ENCODE data around the gene PHF21A. TPM values are rescaled to one million over a fixed set of nuclear protein-coding genes. Genes with fewer than 3 reads are reported as not detected.
"Not testable (repeated sequence)": the region's sequence is repeated elsewhere in the genome, so short reads cannot be mapped to it uniquely, and the experiment has no call there.

The PHF21A gene
- total and polyA plus RNA-seq, 4 donors: 12.0 to 84.0 (median 48.9) TPM

DNA sequence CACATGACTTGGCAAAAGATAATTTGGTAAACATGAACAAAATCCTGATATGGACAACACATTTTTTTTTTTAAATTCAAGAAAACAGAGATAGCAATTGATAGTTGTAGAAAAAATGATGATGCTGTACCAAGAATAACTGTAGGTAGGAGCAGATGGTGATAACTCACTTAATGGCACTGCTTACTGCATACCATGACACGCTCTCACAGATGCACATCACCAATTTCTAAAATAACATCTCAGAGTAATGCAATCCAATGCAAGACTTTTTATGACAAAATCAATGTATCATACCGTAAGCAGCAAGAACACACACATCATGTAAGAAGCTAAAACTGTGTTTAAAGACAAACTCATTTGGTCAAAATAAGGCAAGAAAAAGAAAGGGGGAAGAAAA is 102.6 kb downstream of the PHF21A start:
- Histone ChIP-seq H3K9me3 (ENCODE audit: control insufficient read depth, low read length) (no peaks in the 10 kb centered on the region), H3K36me3 (ENCODE audit: control insufficient read depth in 1 of 2, insufficient read depth in 2 of 2, low read length in 1 of 2) (peaks cover 0 to 2% of the 10 kb centered on the region in 2 donors), H3K4me3 (ENCODE audit: low read length in 2 of 2) (no peak overlapping the region), H3K27ac (ENCODE audit: low read depth in 1 of 2, low read length in 2 of 2) (no peak overlapping the region), H3K27me3 (ENCODE audit: control insufficient read depth in 1 of 2, insufficient read depth in 2 of 2, low read length in 1 of 2) (no peaks in the 10 kb centered on the region), H3K4me1 (ENCODE audit: control insufficient read depth in 1 of 2, insufficient read depth in 2 of 2, low read length in 2 of 2) (no peaks in the 10 kb centered on the region)
- intact Hi-C loops (cut with DNase I): no loop called here
- 98% methylated on average over 2 of the region's 2 CpGs for WGBS, 2 donors
- ATAC-seq (ENCODE audit: low FRiP score): no peak
- DNase-seq: no peak

GRCh38 chr11:46017341-46017740 is 103.9 kb downstream of the PHF21A start:
- no peaks in the 10 kb centered on the region for H3K9me3 ChIP-seq (ENCODE audit: control insufficient read depth, low read length)
- ATAC-seq (ENCODE audit: low FRiP score): no peak
- no peaks in the 10 kb centered on the region for H3K27me3 ChIP-seq (ENCODE audit: control insufficient read depth in 1 of 2, insufficient read depth in 2 of 2, low read length in 1 of 2)
- 73 to 78% methylated on average over 1 of the region's 1 CpG for WGBS, 2 donors
- no peak overlapping the region for H3K4me3 ChIP-seq (ENCODE audit: low read length in 2 of 2)
- DNase-seq: no peak
- intact Hi-C loops (cut with DNase I): no loop called here
- H3K27ac ChIP-seq (ENCODE audit: low read depth in 1 of 2, low read length in 2 of 2): no peak overlapping the region
- peaks cover 0 to 2% of the 10 kb centered on the region in 2 donors for H3K36me3 ChIP-seq (ENCODE audit: control insufficient read depth in 1 of 2, insufficient read depth in 2 of 2, low read length in 1 of 2)
- peaks cover 0 to 2% of the 10 kb centered on the region in 2 donors for H3K4me1 ChIP-seq (ENCODE audit: control insufficient read depth in 1 of 2, insufficient read depth in 2 of 2, low read length in 2 of 2)

GRCh38 chr11:46015941-46016340 is 105.3 kb downstream of the PHF21A start:
- WGBS, 2 donors: 98 to 100% methylated on average over 1 of the region's 1 CpG
- H3K36me3 ChIP-seq (ENCODE audit: control insufficient read depth in 1 of 2, insufficient read depth in 2 of 2, low read length in 1 of 2): no peaks in the 10 kb centered on the region
- H3K27me3 ChIP-seq (ENCODE audit: control insufficient read depth in 1 of 2, insufficient read depth in 2 of 2, low read length in 1 of 2): no peaks in the 10 kb centered on the region
- intact Hi-C loops (cut with DNase I): no loop called here
- H3K9me3 ChIP-seq (ENCODE audit: control insufficient read depth, low read length): no peaks in the 10 kb centered on the region
- no peak overlapping the region for H3K27ac ChIP-seq (ENCODE audit: low read depth in 1 of 2, low read length in 2 of 2)
- DNase-seq: no peak
- no peak for ATAC-seq (ENCODE audit: low FRiP score)
- peaks cover 0 to 4% of the 10 kb centered on the region in 2 donors for H3K4me1 ChIP-seq (ENCODE audit: control insufficient read depth in 1 of 2, insufficient read depth in 2 of 2, low read length in 2 of 2)
- no peak overlapping the region for H3K4me3 ChIP-seq (ENCODE audit: low read length in 2 of 2)

- H3K36me3 ChIP-seq (ENCODE audit: control insufficient read depth in 1 of 2, insufficient read depth in 2 of 2, low read length in 1 of 2); DNase-seq; H3K27ac ChIP-seq (ENCODE audit: low read depth in 1 of 2, low read length in 2 of 2); H3K27me3 ChIP-seq (ENCODE audit: control insufficient read depth in 1 of 2, insufficient read depth in 2 of 2, low read length in 1 of 2); H3K9me3 ChIP-seq (ENCODE audit: control insufficient read depth, low read length); H3K4me1 ChIP-seq (ENCODE audit: control insufficient read depth in 1 of 2, insufficient read depth in 2 of 2, low read length in 2 of 2); ATAC-seq (ENCODE audit: low FRiP score); H3K4me3 ChIP-seq (ENCODE audit: low read length in 2 of 2); intact Hi-C loops (cut with DNase I): not testable (repeated sequence)
These were observed 107.1 kb downstream of the PHF21A start for GRCh38 chr11:46014168-46014567.

DNA sequence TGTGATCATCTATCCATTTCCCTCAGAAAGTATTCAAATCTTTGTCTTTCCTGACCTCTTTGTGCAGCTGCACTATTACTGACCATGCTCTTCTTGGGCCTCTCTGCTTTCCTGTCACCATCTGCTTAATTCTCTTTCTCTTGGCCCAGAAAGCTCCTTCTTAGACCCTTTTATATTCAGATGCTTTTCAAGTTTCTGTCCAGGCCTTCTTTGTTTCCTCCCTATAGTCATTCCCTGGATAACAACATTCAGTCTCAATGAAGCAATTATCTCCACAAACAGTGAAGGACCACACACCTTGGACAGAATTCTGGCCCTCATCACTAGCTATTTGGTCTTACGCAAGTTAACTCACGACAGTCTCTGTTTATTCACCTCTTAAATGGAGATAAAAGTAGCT is 109.1 kb downstream of the PHF21A start:
- Histone ChIP-seq H3K27ac (ENCODE audit: low read depth in 1 of 2, low read length in 2 of 2) (no peak overlapping the region), H3K4me3 (ENCODE audit: low read length in 2 of 2) (no peak overlapping the region), H3K27me3 (ENCODE audit: control insufficient read depth in 1 of 2, insufficient read depth in 2 of 2, low read length in 1 of 2) (no peaks in the 10 kb centered on the region), H3K36me3 (ENCODE audit: control insufficient read depth in 1 of 2, insufficient read depth in 2 of 2, low read length in 1 of 2) (no peaks in the 10 kb centered on the region), H3K9me3 (ENCODE audit: control insufficient read depth, low read length) (no peaks in the 10 kb centered on the region), H3K4me1 (ENCODE audit: control insufficient read depth in 1 of 2, insufficient read depth in 2 of 2, low read length in 2 of 2) (peaks cover 0 to 5% of the 10 kb centered on the region in 2 donors)
- no peak for DNase-seq
- 93 to 95% methylated on average over 2 of the region's 2 CpGs for WGBS, 2 donors
- intact Hi-C loops (cut with DNase I): no loop called here
- no peak for ATAC-seq (ENCODE audit: low FRiP score)

DNA sequence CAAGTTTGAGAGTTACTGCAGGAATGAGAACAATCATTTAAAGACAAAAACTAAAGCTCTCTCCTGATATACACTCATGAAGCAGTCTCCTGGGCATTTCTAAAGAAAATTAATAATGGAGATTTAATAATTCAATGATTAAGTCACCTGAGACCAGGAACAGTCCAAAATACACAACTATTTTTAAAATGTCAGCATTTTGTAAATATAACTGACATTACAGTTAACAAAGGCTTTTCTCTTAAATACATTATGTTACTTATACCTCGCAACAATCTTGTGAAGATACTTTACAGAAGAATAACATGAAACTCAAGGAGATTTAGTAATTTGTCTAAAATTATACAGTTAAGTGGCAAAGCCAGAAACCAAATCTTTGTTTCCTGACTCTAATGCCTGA is 111.2 kb downstream of the PHF21A start:
- intact Hi-C loops (cut with DNase I): no loop called here
- 36 to 44% methylated on average over 1 of the region's 1 CpG for WGBS, 2 donors
- DNase-seq (no peak), ATAC-seq (ENCODE audit: low FRiP score) (no peak)
- H3K4me3 ChIP-seq (ENCODE audit: low read length in 2 of 2): no peak overlapping the region
- H3K4me1 ChIP-seq (ENCODE audit: control insufficient read depth in 1 of 2, insufficient read depth in 2 of 2, low read length in 2 of 2): peaks cover 0 to 5% of the 10 kb centered on the region in 2 donors
- no peaks in the 10 kb centered on the region for H3K27me3 ChIP-seq (ENCODE audit: control insufficient read depth in 1 of 2, insufficient read depth in 2 of 2, low read length in 1 of 2)
- H3K36me3 ChIP-seq (ENCODE audit: control insufficient read depth in 1 of 2, insufficient read depth in 2 of 2, low read length in 1 of 2): no peaks in the 10 kb centered on the region
- H3K9me3 ChIP-seq (ENCODE audit: control insufficient read depth, low read length): no peaks in the 10 kb centered on the region
- H3K27ac ChIP-seq (ENCODE audit: low read depth in 1 of 2, low read length in 2 of 2): no peak overlapping the region

DNA sequence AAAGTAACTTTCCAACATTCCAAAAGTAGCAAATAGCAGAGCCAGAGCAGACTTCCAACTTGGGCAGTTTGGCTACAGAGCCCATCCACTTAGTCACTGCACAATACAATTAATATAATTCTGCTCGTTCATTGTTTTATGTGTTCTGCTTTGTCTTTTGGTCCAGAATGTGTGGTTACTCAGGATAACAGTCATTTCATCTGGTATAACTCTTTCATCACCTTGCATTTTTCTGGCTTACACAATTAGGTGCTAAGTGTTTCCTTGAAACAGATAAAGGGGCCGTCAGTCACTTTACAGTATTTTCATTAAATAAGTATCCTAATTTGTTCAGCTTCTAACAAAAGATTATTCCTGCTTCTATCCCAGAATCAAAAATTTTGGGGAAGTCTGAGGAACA is 111.6 kb downstream of the PHF21A start:
- H3K4me1 ChIP-seq (ENCODE audit: control insufficient read depth in 1 of 2, insufficient read depth in 2 of 2, low read length in 2 of 2): peaks cover 0 to 5% of the 10 kb centered on the region in 2 donors
- 26 to 32% methylated on average over 2 of the region's 2 CpGs for WGBS, 2 donors
- DNase-seq: no peak
- no peaks in the 10 kb centered on the region for H3K27me3 ChIP-seq (ENCODE audit: control insufficient read depth in 1 of 2, insufficient read depth in 2 of 2, low read length in 1 of 2)
- H3K9me3 ChIP-seq (ENCODE audit: control insufficient read depth, low read length): no peaks in the 10 kb centered on the region
- no peak overlapping the region for H3K27ac ChIP-seq (ENCODE audit: low read depth in 1 of 2, low read length in 2 of 2)
- intact Hi-C loops (cut with DNase I): no loop called here
- no peaks in the 10 kb centered on the region for H3K36me3 ChIP-seq (ENCODE audit: control insufficient read depth in 1 of 2, insufficient read depth in 2 of 2, low read length in 1 of 2)
- ATAC-seq (ENCODE audit: low FRiP score): no peak
- no peak overlapping the region for H3K4me3 ChIP-seq (ENCODE audit: low read length in 2 of 2)

GRCh38 chr11:46006418-46007070 is 114.7 kb downstream of the PHF21A start:
- 40 to 41% methylated on average over 5 of the region's 5 CpGs for WGBS, 2 donors
- intact Hi-C loops (cut with DNase I): loop anchor here (1.0 kb wide), 2 partner anchors 41 to 42 kb away; no protein-coding TSS in a partner anchor
- DNase-seq (no peak), ATAC-seq (ENCODE audit: low FRiP score) (no peak)
- Histone ChIP-seq H3K27me3 (ENCODE audit: control insufficient read depth in 1 of 2, insufficient read depth in 2 of 2, low read length in 1 of 2) (no peaks in the 10 kb centered on the region), H3K27ac (ENCODE audit: low read depth in 1 of 2, low read length in 2 of 2) (no peak overlapping the region), H3K9me3 (ENCODE audit: control insufficient read depth, low read length) (no peaks in the 10 kb centered on the region), H3K36me3 (ENCODE audit: control insufficient read depth in 1 of 2, insufficient read depth in 2 of 2, low read length in 1 of 2) (no peaks in the 10 kb centered on the region), H3K4me3 (ENCODE audit: low read length in 2 of 2) (no peak overlapping the region), H3K4me1 (ENCODE audit: control insufficient read depth in 1 of 2, insufficient read depth in 2 of 2, low read length in 2 of 2) (peaks cover 0 to 3% of the 10 kb centered on the region in 2 donors)

DNA sequence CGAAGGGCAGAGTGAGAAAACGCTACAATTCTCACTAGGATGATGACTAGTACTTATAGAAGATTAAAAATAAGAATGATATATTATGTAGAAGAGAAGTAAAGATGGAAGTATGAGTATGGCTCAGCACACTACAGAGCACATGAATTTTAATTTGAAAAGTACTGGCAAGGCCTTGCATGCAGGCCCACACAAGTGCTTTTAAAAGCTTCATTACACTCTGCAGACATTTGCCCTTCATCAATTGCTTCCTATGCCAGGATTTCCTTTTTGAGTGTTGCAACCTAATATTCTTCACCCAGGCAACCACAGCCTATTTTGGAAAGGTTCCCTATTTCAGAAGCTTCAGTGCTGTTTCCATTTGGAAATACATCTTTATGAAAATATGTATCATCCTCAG is 117.7 kb downstream of the PHF21A start:
- 75 to 76% methylated on average over 2 of the region's 2 CpGs for whole genome bisulfite sequencing, 2 donors
- Histone ChIP-seq H3K9me3 (ENCODE audit: control insufficient read depth, low read length) (no peaks in the 10 kb centered on the region), H3K27ac (ENCODE audit: low read depth in 1 of 2, low read length in 2 of 2) (no peak overlapping the region), H3K4me3 (ENCODE audit: low read length in 2 of 2) (no peak overlapping the region), H3K4me1 (ENCODE audit: control insufficient read depth in 1 of 2, insufficient read depth in 2 of 2, low read length in 2 of 2) (peaks cover 0 to 6% of the 10 kb centered on the region in 2 donors), H3K27me3 (ENCODE audit: control insufficient read depth in 1 of 2, insufficient read depth in 2 of 2, low read length in 1 of 2) (no peaks in the 10 kb centered on the region), H3K36me3 (ENCODE audit: control insufficient read depth in 1 of 2, insufficient read depth in 2 of 2, low read length in 1 of 2) (no peaks in the 10 kb centered on the region)
- intact Hi-C loops (cut with DNase I): no loop called here
- DNase-seq: no peak
- ATAC-seq (ENCODE audit: low FRiP score): no peak
